Mesenchymal stem cell (in vitro differentiated cells and primary cell): ENCODE data around the gene ADCYAP1R1.

Experiments used
- DNase-seq: peaks from one replicate; pipeline ENCODE4 v3.0.0-alpha.2; 2013
- H2AFZ ChIP-seq: one replicate; pipeline ENCODE4 v1.6.1; 2013; ENCODE audit warnings: low read depth, mild to moderate bottlenecking, control low read depth, inconsistent platforms, low read length, moderate library complexity
- H2AK5ac ChIP-seq: 2 replicates; pipeline ENCODE4 v1.6.1; 2013; ENCODE audit warnings: low read length, moderate library complexity, mild to moderate bottlenecking, inconsistent platforms; ENCODE audit not compliant: severe bottlenecking
- H2BK120ac ChIP-seq: one replicate; pipeline ENCODE4 v1.6.1; 2013; ENCODE audit warnings: low read depth, mild to moderate bottlenecking, inconsistent platforms, low read length, moderate library complexity
- H2BK12ac ChIP-seq, 2 experiments: one replicate each; pipeline ENCODE4 v1.6.1; 2013; ENCODE audit warnings: inconsistent platforms in 2 of 2, low read length in 2 of 2, mild to moderate bottlenecking in 2 of 2, moderate library complexity in 2 of 2, control low read depth in 1 of 2
- H2BK15ac ChIP-seq: one replicate; pipeline ENCODE4 v1.6.1; 2013; ENCODE audit warnings: mild to moderate bottlenecking, low read depth, inconsistent platforms; ENCODE audit not compliant: poor library complexity, severe bottlenecking
- H2BK5ac ChIP-seq: 2 replicates; pipeline ENCODE4 v1.6.1; 2013; ENCODE audit warnings: low read depth, mild to moderate bottlenecking, low read length, control low read depth, inconsistent platforms; ENCODE audit not compliant: poor library complexity, severe bottlenecking
- H3K14ac ChIP-seq, 2 experiments: one replicate each; pipeline ENCODE4 v1.6.1; 2013; ENCODE audit warnings: inconsistent platforms in 2 of 2, low read length in 2 of 2, control low read depth in 1 of 2, mild to moderate bottlenecking in 1 of 2, moderate library complexity in 1 of 2
- H3K18ac ChIP-seq, 2 experiments: one replicate each; pipeline ENCODE4 v1.6.1; 2013; ENCODE audit warnings: inconsistent platforms in 2 of 2, low read length in 2 of 2, control low read depth in 1 of 2, low read depth in 1 of 2, mild to moderate bottlenecking in 1 of 2
- H3K23ac ChIP-seq, 2 experiments: one replicate each; pipeline ENCODE4 v1.6.1; 2013; ENCODE audit warnings: inconsistent platforms in 2 of 2, low read length in 2 of 2, mild to moderate bottlenecking in 2 of 2, moderate library complexity in 2 of 2, control low read depth in 1 of 2
- H3K27ac ChIP-seq: 2 replicates; pipeline ENCODE4 v1.5.1; 2013; ENCODE audit warnings: mild to moderate bottlenecking, moderate library complexity, low read length, control low read depth, inconsistent platforms; ENCODE audit not compliant: poor library complexity, severe bottlenecking
- H3K27me3 ChIP-seq, 2 experiments: 2 replicates each; pipeline versions ENCODE4 v1.6.1 to v1.7.0; 2013; ENCODE audit warnings: low read length in 2 of 2, mild to moderate bottlenecking in 2 of 2, moderate library complexity in 2 of 2, control low read depth in 1 of 2, inconsistent platforms in 1 of 2; ENCODE audit not compliant: control insufficient read depth in 1 of 2, insufficient read depth in 1 of 2
- H3K36me3 ChIP-seq, 2 experiments: 2 replicates each; pipeline versions ENCODE4 v1.6.1 to v1.7.0; 2013; ENCODE audit warnings: low read length in 2 of 2, control low read depth in 1 of 2, inconsistent platforms in 1 of 2, low read depth in 1 of 2, mild to moderate bottlenecking in 1 of 2; ENCODE audit not compliant: insufficient read depth in 2 of 2, control insufficient read depth in 1 of 2
- H3K4ac ChIP-seq, 2 experiments: one replicate each; pipeline ENCODE4 v1.6.1; 2013; ENCODE audit warnings: inconsistent platforms in 2 of 2, low read length in 2 of 2, mild to moderate bottlenecking in 2 of 2, moderate library complexity in 2 of 2, control low read depth in 1 of 2, low read depth in 1 of 2
- H3K4me1 ChIP-seq: 2 replicates; pipeline ENCODE4 v1.6.1; 2013; ENCODE audit warnings: low read depth, low read length, control low read depth; ENCODE audit not compliant: control insufficient read depth, insufficient read depth
- H3K4me2 ChIP-seq: 2 replicates; pipeline ENCODE4 v1.6.1; 2013; ENCODE audit warnings: low read length, mild to moderate bottlenecking, inconsistent platforms; ENCODE audit not compliant: poor library complexity, severe bottlenecking
- H3K4me3 ChIP-seq, 2 experiments: 2 replicates each; pipeline versions ENCODE4 v1.5.1 to v1.7.0; 2013; ENCODE audit warnings: low read length in 2 of 2, mild to moderate bottlenecking in 2 of 2, control low read depth in 1 of 2, low read depth in 1 of 2; ENCODE audit not compliant: insufficient read depth in 1 of 2
- H3K79me1 ChIP-seq: replicated peaks from 2 replicates; pipeline ENCODE4 v1.6.1; 2013; ENCODE audit warnings: mild to moderate bottlenecking, control low read depth, low read length, inconsistent platforms; ENCODE audit not compliant: poor library complexity, severe bottlenecking
- H3K9ac ChIP-seq: 2 replicates; pipeline ENCODE4 v1.7.0; 2013; ENCODE audit warnings: mild to moderate bottlenecking, low read length, moderate library complexity
- H3K9me3 ChIP-seq: 2 replicates; pipeline ENCODE4 v1.7.0; 2013; ENCODE audit warnings: mild to moderate bottlenecking, low read length; ENCODE audit not compliant: control insufficient read depth
- H4K8ac ChIP-seq: one replicate; pipeline ENCODE4 v1.6.1; 2013; ENCODE audit warnings: inconsistent platforms, mild to moderate bottlenecking, low read length, moderate library complexity
- H4K91ac ChIP-seq: one replicate; pipeline ENCODE4 v1.6.1; 2013; ENCODE audit warnings: mild to moderate bottlenecking, low read length, inconsistent platforms
- WGBS: methylation state at CpG from one replicate; pipeline ENCODE4 v1.1.7; 2013; ENCODE audit warnings: mixed read lengths; 5-methylcytosine and 5-hydroxymethylcytosine counted together

Gene ADCYAP1R1

DNA sequence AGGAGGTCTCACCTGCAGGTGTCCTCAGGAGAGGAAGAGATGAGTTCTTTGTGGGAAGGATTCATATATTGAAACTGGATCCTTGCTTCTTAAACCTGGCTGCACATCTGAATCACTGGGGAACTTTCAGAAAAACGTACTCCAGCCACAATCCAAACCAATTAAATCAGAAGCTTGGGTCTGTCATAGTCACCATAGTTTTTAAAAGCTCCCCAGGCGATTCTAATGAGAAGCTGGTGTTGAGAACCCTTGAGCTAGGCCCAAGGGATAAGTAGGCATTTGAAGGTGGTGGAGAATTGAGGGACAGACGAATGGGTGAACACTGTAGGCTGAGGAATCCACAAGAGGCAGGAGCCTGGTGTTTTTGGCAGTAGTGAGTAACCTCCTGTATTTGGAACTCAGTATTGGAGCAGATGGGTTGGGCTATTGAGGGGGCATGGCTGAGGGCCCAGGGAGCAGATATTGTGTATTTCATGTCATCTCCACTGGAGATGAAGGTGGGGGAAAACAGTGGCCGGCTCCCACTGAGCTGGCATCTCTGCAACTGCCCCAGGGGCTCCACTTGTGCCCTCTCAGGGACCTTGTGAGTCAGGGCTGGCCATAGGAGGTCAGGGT is 14.5 kb downstream of the ADCYAP1R1 start:
- DNase-seq, result no peak
- Histone ChIP-seq H3K23ac (no peak overlapping the region), H2AFZ (no peak overlapping the region), H3K27ac (no peak overlapping the region), H3K9me3 (no peaks in the 10 kb centered on the region), H4K8ac (no peak overlapping the region), H3K36me3 (no peaks in the 10 kb centered on the region), H2AK5ac (no peak overlapping the region), H3K79me1 (no peaks in the 10 kb centered on the region), H3K4ac (no peak overlapping the region), H4K91ac (no peak overlapping the region), H3K4me2 (no peak overlapping the region), H2BK15ac (no peak overlapping the region), H2BK5ac (no peak overlapping the region), H2BK12ac (no peak overlapping the region), H3K27me3 (peaks cover 21 to 39% of the 10 kb centered on the region in 2 experiments), H3K4me1 (no peaks in the 10 kb centered on the region), H3K18ac (no peak overlapping the region), H2BK120ac (no peak overlapping the region), H3K4me3 (no peak overlapping the region), H3K9ac (no peak overlapping the region), H3K14ac (no peak overlapping the region)
- 59% methylated on average over 4 of the region's 4 CpGs for WGBS

DNA sequence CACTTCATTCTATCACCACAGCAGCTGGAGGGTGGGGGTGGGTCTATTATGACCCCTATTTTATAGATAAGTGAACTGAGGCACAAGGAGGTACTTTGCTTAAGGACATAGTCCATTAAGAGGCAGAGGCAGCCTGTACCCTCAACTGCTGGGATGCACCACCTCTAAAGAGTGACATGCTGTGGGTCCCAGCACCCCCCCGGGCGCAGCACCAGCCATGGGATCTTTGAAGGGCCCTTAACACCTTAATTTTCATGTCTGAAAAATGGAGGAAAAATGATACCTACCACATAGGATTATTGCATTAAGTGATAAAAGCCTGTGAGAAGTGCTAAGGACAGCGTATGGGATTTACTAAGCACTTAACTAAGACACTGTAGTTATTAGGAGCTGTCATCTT is 15.4 kb downstream of the ADCYAP1R1 start:
- no peak overlapping the region for H2AFZ ChIP-seq
- H2BK120ac ChIP-seq, result no peak overlapping the region
- no peak overlapping the region for H3K4me2 ChIP-seq
- H2AK5ac ChIP-seq, result no peak overlapping the region
- H3K4me3 ChIP-seq, result no peak overlapping the region
- no peak overlapping the region for H4K91ac ChIP-seq
- no peak overlapping the region for H3K18ac ChIP-seq
- no peak overlapping the region for H4K8ac ChIP-seq
- no peaks in the 10 kb centered on the region for H3K4me1 ChIP-seq
- H2BK12ac ChIP-seq, result no peak overlapping the region
- no peak overlapping the region for H2BK15ac ChIP-seq
- no peak for DNase-seq
- H3K23ac ChIP-seq, result no peak overlapping the region
- H3K79me1 ChIP-seq, result no peaks in the 10 kb centered on the region
- H3K27me3 ChIP-seq, result peaks cover 22 to 44% of the 10 kb centered on the region in 2 experiments
- H3K9ac ChIP-seq, result no peak overlapping the region
- no peaks in the 10 kb centered on the region for H3K9me3 ChIP-seq
- no peaks in the 10 kb centered on the region for H3K36me3 ChIP-seq
- H3K27ac ChIP-seq, result no peak overlapping the region
- WGBS, result 82% methylated on average over 3 of the region's 3 CpGs
- no peak overlapping the region for H3K4ac ChIP-seq
- H3K14ac ChIP-seq, result no peak overlapping the region
- H2BK5ac ChIP-seq, result no peak overlapping the region

DNA sequence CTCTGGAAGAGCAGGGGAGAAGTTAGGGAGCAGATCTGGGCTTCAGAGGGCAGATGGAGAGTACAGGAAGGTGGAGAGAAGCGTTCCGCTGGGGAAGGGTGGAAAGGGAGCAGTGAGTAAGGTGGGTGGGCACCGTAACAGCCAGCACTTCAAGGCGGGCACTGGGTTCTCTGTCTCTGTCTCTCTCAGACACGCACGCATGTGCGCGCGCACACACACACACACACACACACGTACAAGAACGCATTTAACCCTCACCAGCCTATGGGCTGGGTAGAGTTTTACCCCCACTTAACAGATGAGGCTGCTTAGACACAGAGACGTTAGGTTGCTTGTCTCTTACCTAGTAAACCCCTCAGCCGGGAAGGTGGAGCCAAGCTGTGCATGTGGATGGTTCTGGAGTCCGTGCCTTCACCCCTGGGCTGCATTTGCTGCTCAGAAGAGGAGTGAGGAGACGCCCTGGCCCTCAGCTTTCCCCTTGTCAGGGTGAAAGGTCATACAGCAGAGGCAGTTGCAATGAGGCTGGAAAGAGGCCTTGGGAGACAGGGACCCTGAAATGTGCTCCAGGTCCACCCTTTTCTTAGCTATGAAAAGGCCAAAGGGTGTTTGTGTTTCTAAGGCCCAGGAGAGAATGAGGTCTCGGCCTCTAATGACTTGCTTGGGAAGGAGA is 16.0 kb downstream of the ADCYAP1R1 start:
- no peak overlapping the region for H2BK15ac ChIP-seq
- no peaks in the 10 kb centered on the region for H3K79me1 ChIP-seq
- 86% methylated on average over 14 of the region's 16 CpGs for WGBS
- no peak overlapping the region for H3K4me2 ChIP-seq
- H3K36me3 ChIP-seq, result peaks cover 0 to 3% of the 10 kb centered on the region in 2 experiments
- H4K8ac ChIP-seq, result no peak overlapping the region
- no peak overlapping the region for H2BK12ac ChIP-seq
- H3K4me3 ChIP-seq, result no peak overlapping the region
- no peaks in the 10 kb centered on the region for H3K4me1 ChIP-seq
- H2AK5ac ChIP-seq, result no peak overlapping the region
- no peak overlapping the region for H3K4ac ChIP-seq
- peaks cover 16 to 38% of the 10 kb centered on the region in 2 experiments for H3K27me3 ChIP-seq
- no peak overlapping the region for H2AFZ ChIP-seq
- H3K27ac ChIP-seq, result no peak overlapping the region
- no peak overlapping the region for H3K14ac ChIP-seq
- H3K9me3 ChIP-seq, result no peaks in the 10 kb centered on the region
- no peak overlapping the region for H3K18ac ChIP-seq
- no peak overlapping the region for H2BK120ac ChIP-seq
- H3K9ac ChIP-seq, result no peak overlapping the region
- DNase-seq, result no peak
- no peak overlapping the region for H2BK5ac ChIP-seq
- H4K91ac ChIP-seq, result no peak overlapping the region
- H3K23ac ChIP-seq, result no peak overlapping the region

DNA sequence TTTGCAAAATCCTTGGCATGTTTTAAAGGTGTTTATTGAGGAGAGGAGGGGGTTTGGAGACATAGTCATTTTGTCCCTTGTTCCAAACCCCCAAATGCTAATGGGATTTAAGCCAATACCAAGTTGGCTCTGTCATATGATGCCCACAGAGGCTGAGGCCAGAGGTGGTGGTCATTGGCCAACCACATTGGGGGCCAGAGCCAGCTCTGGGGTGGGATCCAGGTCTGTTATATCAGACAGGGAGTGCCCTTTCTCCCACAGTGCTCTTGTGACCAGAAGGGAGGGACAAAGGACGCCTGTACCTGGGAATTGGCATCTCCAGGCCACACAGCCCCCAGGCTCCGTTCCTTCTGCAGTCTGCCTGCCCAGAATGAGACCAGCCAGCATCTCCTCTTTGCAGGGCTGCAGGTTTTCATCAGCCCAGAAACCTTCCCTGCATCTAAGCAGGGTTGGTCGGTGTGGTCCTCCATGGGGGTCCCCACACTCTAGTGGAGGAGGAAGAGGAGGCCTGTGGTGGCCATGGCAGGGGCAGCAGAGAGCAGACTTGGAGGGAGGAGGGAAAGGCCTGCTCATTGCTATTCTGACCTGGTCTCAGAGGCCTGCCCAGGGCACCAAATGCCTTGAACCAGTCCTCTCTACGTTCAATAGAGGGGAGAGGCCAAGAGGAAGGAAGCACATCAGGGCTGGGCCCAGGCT is 17.9 kb downstream of the ADCYAP1R1 start:
- peaks cover 0 to 3% of the 10 kb centered on the region in 2 experiments for H3K36me3 ChIP-seq
- 71% methylated on average over 4 of the region's 4 CpGs for WGBS
- no peak for DNase-seq

More for the DNA sequence above, 17.9 kb downstream of the ADCYAP1R1 start:
- peaks cover 2 to 45% of the 10 kb centered on the region in 2 experiments for H3K27me3 ChIP-seq
- H2BK5ac ChIP-seq, result no peak overlapping the region
- H4K8ac ChIP-seq, result no peak overlapping the region
- H3K23ac ChIP-seq, result no peak overlapping the region
- H3K9ac ChIP-seq, result no peak overlapping the region
- H2AK5ac ChIP-seq, result no peak overlapping the region
- H3K18ac ChIP-seq, result no peak overlapping the region
- H3K79me1 ChIP-seq, result no peaks in the 10 kb centered on the region
- no peak overlapping the region for H3K14ac ChIP-seq
- H3K4me1 ChIP-seq, result no peaks in the 10 kb centered on the region
- H3K4ac ChIP-seq, result no peak overlapping the region
- H3K9me3 ChIP-seq, result no peaks in the 10 kb centered on the region
- H3K4me3 ChIP-seq, result no peak overlapping the region
- no peak overlapping the region for H3K27ac ChIP-seq
- no peak overlapping the region for H2BK120ac ChIP-seq
- H2AFZ ChIP-seq, result no peak overlapping the region
- no peak overlapping the region for H3K4me2 ChIP-seq
- no peak overlapping the region for H2BK12ac ChIP-seq
- H4K91ac ChIP-seq, result no peak overlapping the region
- H2BK15ac ChIP-seq, result no peak overlapping the region
